ENCODE results near the gene EPS8L2. TPM values are rescaled to one million over a fixed set of nuclear protein-coding genes. Genes with fewer than 3 reads are reported as not detected.
A peak's percentile ranks its signal among the peaks of the same experiment; 100 is the strongest.

The EPS8L2 gene
- total and polyA plus RNA-seq, 9 of the 15 experiments (the other 6 are each of a cell fraction or from before 2014, with no cell fraction given): 0.75 to 17.0 (median 3.7) TPM

DNA sequence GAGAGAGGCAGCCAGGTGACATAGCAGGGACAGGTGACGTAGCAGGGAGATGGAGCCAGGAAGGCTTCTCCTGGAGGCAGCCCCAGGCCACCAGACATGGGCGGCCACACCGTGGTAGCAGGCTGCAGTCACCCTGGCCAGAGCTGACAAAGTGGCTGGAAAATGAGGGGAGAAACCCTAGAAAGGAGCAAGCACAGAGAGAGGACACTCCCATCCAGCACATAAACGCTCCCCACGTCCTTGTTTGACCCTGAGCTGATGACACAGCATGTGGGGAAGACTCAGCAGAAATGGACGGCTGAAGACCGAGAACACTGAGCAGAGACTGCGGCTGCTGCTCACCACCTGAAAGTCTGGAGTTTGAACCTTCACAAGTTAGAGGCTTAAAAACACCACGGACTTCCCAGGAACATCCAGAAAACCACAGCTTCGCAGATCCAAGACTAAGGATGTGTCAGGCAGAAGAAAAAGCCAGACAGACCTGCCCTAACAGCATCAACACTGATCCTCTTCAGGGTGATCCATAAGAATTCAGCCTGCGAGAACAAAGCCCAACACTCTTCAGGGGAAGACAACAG, 40.2 kb upstream of the EPS8L2 start (continued):
- TF ChIP-seq MAFG (tag; conservative IDR thresholded peaks at IDR 0.05) (peak; percentile 95), ELF4 (CRISPR knock-in tag; IDR thresholded peaks at IDR 0.05) (peak; percentile 14; the same call in 1 of the 2 replicates), PURB (CRISPR knock-in tag; IDR thresholded peaks at IDR 0.05; ENCODE audit: low read depth) (no peak), NR2F6 (CRISPR knock-in tag; IDR thresholded peaks at IDR 0.05) (no peak), CBFB (CRISPR knock-in tag; IDR thresholded peaks at IDR 0.05) (no peak), ZNF232 (CRISPR knock-in tag; IDR thresholded peaks at IDR 0.05) (no peak), ESRRA (IDR thresholded peaks at IDR 0.05; ENCODE audit: borderline replicate concordance, low read depth) (peak; percentile 99), ZNF584 (CRISPR knock-in tag; IDR thresholded peaks at IDR 0.05; ENCODE audit: low read depth) (0 out of 2 replicates have a peak, but pooled peaks have one; percentile 50), KAT8 (IDR thresholded peaks at IDR 0.05; ENCODE audit: low read depth) (no peak), MAFK (IDR thresholded peaks at IDR 0.05; ENCODE audit: low read length) (peak; percentile 93), MTA1 (IDR thresholded peaks at IDR 0.05; ENCODE audit: borderline replicate concordance) (peak; percentile 50; the same call in 1 of the 2 replicates), HDAC1 (IDR thresholded peaks at IDR 0.05) (peak in 1 of 2 experiments; percentile 64; a peak in 1 of 4 replicates), RCOR1 (IDR thresholded peaks at IDR 0.05; ENCODE audit: borderline replicate concordance in 1 of 2, low read depth in 2 of 2, low read length in 2 of 2) (peak in 1 of 2 experiments; percentile 60; a peak in 2 of 4 replicates), TCFL5 (CRISPR knock-in tag; conservative IDR thresholded peaks at IDR 0.05) (no peak), JUND (IDR thresholded peaks at IDR 0.05; ENCODE audit: borderline replicate concordance, low read depth, low read length) (peak; percentile 78), JUND (tag; IDR thresholded peaks at IDR 0.05; ENCODE audit: borderline replicate concordance, low read depth, low read length) (peak; percentile 84; the same call in 2 of the 3 replicates), EP400 (IDR thresholded peaks at IDR 0.05) (peak; percentile 77), NFE2 (IDR thresholded peaks at IDR 0.05; ENCODE audit: low read depth) (peak; percentile 97)
- TF ChIP-seq, protein P1, sequence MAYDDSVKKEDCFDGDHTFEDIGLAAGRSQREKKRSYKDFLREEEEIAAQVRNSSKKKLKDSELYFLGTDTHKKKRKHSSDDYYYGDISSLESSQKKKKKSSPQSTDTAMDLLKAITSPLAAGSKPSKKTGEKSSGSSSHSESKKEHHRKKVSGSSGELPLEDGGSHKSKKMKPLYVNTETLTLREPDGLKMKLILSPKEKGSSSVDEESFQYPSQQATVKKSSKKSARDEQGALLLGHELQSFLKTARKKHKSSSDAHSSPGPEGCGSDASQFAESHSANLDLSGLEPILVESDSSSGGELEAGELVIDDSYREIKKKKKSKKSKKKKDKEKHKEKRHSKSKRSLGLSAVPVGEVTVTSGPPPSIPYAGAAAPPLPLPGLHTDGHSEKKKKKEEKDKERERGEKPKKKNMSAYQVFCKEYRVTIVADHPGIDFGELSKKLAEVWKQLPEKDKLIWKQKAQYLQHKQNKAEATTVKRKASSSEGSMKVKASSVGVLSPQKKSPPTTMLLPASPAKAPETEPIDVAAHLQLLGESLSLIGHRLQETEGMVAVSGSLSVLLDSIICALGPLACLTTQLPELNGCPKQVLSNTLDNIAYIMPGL (CRISPR knock-in tag; IDR thresholded peaks at IDR 0.05): no peak
- TF ChIP-seq, protein P2, sequence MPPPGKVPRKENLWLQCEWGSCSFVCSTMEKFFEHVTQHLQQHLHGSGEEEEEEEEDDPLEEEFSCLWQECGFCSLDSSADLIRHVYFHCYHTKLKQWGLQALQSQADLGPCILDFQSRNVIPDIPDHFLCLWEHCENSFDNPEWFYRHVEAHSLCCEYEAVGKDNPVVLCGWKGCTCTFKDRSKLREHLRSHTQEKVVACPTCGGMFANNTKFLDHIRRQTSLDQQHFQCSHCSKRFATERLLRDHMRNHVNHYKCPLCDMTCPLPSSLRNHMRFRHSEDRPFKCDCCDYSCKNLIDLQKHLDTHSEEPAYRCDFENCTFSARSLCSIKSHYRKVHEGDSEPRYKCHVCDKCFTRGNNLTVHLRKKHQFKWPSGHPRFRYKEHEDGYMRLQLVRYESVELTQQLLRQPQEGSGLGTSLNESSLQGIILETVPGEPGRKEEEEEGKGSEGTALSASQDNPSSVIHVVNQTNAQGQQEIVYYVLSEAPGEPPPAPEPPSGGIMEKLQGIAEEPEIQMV (tag; conservative IDR thresholded peaks at IDR 0.05; ENCODE audit: low read depth): 0 out of 2 replicates have a peak, but pooled peaks have one; percentile 18
- TF ChIP-seq, protein P3, sequence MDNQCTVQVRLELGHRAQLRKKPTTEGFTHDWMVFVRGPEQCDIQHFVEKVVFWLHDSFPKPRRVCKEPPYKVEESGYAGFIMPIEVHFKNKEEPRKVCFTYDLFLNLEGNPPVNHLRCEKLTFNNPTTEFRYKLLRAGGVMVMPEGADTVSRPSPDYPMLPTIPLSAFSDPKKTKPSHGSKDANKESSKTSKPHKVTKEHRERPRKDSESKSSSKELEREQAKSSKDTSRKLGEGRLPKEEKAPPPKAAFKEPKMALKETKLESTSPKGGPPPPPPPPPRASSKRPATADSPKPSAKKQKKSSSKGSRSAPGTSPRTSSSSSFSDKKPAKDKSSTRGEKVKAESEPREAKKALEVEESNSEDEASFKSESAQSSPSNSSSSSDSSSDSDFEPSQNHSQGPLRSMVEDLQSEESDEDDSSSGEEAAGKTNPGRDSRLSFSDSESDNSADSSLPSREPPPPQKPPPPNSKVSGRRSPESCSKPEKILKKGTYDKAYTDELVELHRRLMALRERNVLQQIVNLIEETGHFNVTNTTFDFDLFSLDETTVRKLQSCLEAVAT (IDR thresholded peaks at IDR 0.05): peak in 1 of 2 experiments; percentile 70; a peak in 1 of 4 replicates
- TF ChIP-seq, protein P4, sequence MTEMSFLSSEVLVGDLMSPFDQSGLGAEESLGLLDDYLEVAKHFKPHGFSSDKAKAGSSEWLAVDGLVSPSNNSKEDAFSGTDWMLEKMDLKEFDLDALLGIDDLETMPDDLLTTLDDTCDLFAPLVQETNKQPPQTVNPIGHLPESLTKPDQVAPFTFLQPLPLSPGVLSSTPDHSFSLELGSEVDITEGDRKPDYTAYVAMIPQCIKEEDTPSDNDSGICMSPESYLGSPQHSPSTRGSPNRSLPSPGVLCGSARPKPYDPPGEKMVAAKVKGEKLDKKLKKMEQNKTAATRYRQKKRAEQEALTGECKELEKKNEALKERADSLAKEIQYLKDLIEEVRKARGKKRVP (CRISPR knock-in tag; IDR thresholded peaks at IDR 0.05): no peak
